GM21717 (cell line): ENCODE data around the gene C4B.
"Not testable (repeated sequence)": the region's sequence is repeated elsewhere in the genome, so short reads cannot be mapped to it uniquely, and the experiment has no call there.

Source experiments
- ATAC-seq: cut with Tn5 transposase; IDR thresholded peaks from one replicate; pipeline ENCODE4 v1.9.1; 2021; ENCODE audit warnings: mild to moderate bottlenecking, moderate library complexity; ENCODE audit not compliant: unreplicated experiment

Gene C4B

GRCh38 chr6:31980998-31981397 is 33.6 kb upstream of the C4B start:
- not testable (repeated sequence) for ATAC-seq

- not testable (repeated sequence) for ATAC-seq
These were observed 32.9 kb upstream of the C4B start, which contains the start of gene C4A for GRCh38 chr6:31981744-31982143. TSS of gene C4A (plus strand) at chr6:31982057. CDS start at chr6:31982108, 51 bp downstream.

GRCh38 chr6:31989363-31989762 is 25.2 kb upstream of the C4B start:
- not testable (repeated sequence) for ATAC-seq

DNA sequence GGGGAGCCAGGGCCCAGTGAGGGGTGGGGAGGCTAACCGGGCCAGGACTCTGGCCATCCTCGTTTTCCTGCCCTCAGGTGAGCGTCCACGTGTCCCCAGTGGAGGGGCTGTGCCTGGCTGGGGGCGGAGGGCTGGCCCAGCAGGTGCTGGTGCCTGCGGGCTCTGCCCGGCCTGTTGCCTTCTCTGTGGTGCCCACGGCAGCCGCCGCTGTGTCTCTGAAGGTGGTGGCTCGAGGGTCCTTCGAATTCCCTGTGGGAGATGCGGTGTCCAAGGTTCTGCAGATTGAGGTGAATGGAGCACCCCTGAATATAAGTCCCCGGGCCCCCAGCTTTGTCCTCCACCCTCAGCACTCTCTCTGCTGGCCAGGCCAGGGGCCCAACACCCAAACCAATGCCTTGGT is 20.2 kb upstream of the C4B start:
- not testable (repeated sequence) for ATAC-seq

DNA sequence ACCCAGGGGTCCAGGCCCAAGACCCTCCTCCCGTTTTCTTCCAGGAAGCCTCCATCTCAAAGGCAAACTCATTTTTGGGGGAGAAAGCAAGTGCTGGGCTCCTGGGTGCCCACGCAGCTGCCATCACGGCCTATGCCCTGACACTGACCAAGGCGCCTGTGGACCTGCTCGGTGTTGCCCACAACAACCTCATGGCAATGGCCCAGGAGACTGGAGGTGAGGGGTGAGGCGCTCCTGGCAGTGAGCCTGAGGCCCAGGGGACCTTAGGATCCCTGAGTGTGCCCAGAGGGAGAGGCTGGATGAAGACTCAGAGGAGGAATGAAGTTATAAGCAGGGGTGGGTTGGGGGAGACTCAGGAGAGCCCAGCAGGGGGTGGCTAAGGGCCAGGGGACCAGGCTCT is 18.2 kb upstream of the C4B start:
- not testable (repeated sequence) for ATAC-seq

DNA sequence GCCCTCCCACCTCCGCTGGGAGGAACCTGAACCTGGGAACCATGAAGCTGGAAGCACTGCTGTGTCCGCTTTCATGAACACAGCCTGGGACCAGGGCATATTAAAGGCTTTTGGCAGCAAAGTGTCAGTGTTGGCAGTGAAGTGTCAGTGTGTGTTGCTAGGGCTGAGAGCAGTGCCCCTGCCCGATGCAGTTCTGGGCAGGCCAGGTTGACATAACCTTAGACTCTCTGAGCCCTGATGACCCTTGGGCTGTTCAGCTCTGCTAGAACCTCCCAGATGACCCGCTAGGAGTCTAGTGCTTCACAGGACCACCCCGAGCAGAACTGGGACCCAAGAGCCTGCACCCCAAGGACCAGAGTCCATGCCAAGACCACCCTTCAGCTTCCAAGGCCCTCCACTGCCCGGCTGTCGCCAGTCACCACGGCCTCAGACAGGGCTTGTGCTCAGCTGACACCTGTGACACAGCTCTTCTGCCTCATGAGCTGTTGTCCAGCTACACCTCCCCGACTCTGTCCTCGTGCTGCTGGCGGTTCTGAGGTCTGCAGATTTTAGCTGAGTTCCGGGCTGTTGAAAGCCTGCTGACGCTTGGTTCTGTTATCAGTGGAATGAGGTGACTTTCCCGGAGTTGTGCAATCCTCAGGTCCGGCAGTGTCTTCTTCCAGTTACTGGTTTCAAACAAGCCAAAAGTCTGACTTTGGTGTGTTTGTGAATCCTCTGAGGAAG is 11.9 kb upstream of the C4B start:
- ATAC-seq: not testable (repeated sequence)

DNA sequence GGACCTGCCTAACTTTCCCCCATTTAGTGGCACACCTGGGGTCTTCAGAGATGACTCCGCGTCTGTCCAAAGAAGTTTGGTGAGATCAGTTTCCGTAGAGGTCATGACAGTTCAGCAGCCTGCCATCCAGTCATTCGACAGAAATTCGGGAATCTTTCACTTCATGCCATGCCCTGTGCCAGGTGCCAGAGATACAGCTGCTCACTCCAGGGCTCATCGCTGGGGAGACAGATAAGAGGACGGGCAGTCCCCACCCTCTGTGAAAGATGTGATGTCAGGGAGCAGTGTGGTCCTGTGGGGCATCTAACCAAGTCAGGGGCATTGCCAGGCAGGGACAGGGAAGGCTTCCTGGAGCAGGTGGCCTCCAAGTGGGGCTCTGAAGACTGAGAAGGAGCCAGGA is 11.3 kb upstream of the C4B start:
- not testable (repeated sequence) for ATAC-seq

- not testable (repeated sequence) for ATAC-seq
These were observed 10.2 kb upstream of the C4B start for GRCh38 chr6:32004393-32004792.

DNA sequence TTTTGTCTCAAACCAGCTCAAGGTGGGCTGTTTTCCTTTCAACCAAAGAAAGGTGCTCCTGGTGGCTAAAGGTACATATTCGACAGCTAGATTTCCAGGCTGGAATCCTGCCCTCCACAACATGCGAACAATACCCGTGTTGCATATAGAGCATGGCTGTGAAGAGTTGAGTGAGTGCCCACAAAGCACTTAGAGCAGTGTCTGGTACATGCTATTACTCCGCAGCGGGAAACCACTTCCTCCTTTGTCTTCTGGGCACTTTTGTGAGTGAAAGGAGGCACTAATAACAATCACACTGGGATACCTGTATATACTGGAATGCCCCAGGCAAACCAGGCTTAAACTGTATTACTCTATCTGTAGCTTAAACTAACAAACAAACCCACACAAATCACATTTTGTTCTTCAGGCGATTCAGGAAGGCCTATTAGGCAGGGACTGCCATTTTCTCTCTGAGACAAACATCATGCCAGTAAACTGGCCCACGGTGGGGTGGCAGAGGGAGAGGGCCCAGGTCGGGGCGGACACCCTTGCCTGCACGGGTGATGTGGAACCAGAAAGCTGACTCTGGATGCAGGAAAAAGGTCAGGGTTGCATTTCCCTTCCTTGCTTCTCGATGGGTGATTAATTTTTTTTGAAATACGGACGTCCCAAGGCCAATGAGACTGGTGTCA is 9.6 kb upstream of the C4B start:
- not testable (repeated sequence) for ATAC-seq

DNA sequence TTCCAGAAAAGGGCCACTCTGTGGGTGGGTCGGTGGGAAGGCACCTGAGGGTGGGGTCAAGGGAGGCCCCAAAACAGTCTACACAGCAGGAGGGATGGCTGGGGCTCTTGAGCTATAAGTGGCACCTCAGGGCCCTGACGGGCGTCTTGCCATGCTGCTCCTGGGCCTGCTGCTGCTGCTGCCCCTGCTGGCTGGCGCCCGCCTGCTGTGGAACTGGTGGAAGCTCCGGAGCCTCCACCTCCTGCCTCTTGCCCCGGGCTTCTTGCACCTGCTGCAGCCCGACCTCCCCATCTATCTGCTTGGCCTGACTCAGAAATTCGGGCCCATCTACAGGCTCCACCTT is 9.1 kb upstream of the C4B start:
- ATAC-seq: not testable (repeated sequence)

GRCh38 chr6:32005991-32006529 is 8.5 kb upstream of the C4B start:
- not testable (repeated sequence) for ATAC-seq

DNA sequence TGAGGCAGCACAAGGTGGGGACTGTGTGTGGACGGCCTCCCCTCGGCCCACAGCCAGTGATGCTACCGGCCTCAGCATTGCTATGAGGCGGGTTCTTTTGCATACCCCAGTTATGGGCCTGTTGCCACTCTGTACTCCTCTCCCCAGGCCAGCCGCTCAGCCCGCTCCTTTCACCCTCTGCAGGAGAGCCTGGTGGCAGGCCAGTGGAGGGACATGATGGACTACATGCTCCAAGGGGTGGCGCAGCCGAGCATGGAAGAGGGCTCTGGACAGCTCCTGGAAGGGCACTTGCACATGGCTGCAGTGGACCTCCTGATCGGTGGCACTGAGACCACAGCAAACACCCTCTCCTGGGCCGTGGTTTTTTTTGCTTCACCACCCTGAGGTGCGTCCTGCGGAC is 7.5 kb upstream of the C4B start:
- not testable (repeated sequence) for ATAC-seq

DNA sequence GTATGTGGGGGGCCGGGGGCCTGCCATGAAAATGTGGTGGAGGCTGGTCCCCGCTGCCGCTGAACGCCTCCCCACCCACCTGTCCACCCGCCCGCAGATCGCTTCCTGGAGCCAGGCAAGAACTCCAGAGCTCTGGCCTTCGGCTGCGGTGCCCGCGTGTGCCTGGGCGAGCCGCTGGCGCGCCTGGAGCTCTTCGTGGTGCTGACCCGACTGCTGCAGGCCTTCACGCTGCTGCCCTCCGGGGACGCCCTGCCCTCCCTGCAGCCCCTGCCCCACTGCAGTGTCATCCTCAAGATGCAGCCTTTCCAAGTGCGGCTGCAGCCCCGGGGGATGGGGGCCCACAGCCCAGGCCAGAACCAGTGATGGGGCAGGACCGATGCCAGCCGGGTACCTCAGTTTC is 6.6 kb upstream of the C4B start:
- not testable (repeated sequence) for ATAC-seq

DNA sequence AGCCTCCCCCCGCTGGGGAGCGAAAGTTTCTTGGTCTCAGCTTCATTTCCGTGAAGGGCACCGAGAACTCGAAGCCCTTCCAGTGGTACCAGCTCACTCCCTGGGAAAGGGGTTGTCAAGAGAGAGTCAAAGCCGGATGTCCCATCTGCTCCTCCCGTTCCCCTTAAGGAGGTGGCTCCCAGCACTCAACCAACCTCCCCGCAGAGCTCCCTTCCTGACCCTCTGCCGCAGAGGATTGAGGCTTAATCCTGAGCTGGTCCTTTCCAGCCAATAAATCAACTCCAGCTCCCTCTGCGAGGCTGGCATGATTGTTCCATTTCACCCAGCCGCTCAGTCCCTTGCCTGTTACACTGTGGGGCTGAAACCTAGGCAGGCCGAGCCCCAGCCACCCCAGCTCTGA is 6.0 kb upstream of the C4B start:
- ATAC-seq: not testable (repeated sequence)

DNA sequence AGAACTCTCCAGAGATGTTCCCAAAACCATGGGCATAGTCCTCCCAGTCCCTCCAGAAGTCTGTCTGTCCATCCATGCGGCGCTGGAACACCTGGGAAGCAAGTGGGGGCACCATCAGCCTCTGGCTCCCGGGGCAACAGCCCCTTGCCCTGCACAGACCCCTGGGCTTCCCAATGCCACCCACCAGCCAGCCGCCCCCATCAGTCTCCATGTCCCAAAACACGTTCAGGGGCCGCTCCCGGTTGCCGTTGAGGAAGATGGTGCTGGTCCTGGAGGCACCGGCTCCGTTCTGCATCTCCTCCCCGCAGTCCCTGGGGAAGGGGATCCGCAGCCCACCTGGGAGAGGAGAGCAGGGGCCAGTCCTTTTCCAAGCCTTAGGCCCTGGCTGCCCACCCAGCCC is 5.1 kb upstream of the C4B start:
- not testable (repeated sequence) for ATAC-seq

GRCh38 chr6:32010856-32011530 is 3.6 kb upstream of the C4B start:
- ATAC-seq: not testable (repeated sequence)

GRCh38 chr6:32012941-32013617 is 1.5 kb upstream of the C4B start:
- ATAC-seq: not testable (repeated sequence)

- not testable (repeated sequence) for ATAC-seq
These were observed 857 bp upstream of the C4B start for GRCh38 chr6:32013738-32014137.

DNA sequence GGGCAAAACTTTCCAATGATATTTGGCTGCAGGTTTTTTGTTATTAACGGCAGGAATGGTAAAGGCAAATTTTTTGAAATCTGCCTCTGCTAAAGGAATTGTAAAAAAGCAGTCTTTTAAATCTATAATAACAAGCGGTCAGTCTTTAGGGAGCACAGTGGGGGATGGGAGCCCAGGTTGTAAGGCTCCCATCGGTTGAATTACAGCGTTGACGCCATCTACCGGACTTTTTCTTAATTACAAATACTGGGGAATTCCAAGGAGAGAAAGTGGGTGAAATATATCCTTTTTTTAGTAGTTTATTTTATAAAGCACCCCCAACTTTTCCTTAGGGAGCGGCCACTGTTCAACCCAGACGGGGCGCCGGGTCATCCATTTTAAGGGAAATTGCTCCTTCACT is 7.5 kb downstream of the C4B start:
- not testable (repeated sequence) for ATAC-seq

DNA sequence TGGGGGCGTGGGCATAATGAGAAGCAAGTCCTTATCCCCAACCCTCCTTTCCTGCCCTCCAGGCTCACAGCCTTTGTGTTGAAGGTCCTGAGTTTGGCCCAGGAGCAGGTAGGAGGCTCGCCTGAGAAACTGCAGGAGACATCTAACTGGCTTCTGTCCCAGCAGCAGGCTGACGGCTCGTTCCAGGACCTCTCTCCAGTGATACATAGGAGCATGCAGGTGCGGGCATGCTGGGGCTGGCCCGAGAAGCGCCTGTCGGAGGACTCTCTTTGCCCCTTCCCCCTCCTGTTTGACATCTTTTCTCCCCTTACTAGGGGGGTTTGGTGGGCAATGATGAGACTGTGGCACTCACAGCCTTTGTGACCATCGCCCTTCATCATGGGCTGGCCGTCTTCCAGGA is 14.0 kb downstream of the C4B start:
- ATAC-seq: not testable (repeated sequence)

GRCh38 chr6:32029553-32029952 is 15.0 kb downstream of the C4B start:
- ATAC-seq: not testable (repeated sequence)
